IgD-negative memory B cell (primary cell): ENCODE data around the gene ZNF273. TPM values are rescaled to one million over a fixed set of nuclear protein-coding genes. Genes with fewer than 3 reads are reported as not detected.
"Not testable (repeated sequence)": the region's sequence is repeated elsewhere in the genome, so short reads cannot be mapped to it uniquely, and the experiment has no call there.

Experiments
- H3K27ac Mint-ChIP-seq, 3 donors: one replicate each; pipeline ENCODE4 v1.8.0; 2020 to 2022; ENCODE audit warnings: mild to moderate bottlenecking in 3 of 3, mixed read lengths in 3 of 3, moderate library complexity in 1 of 3
- H3K27me3 Mint-ChIP-seq: one replicate; pipeline ENCODE4 v1.8.0; 2021; ENCODE audit warnings: mixed read lengths
- H3K36me3 Mint-ChIP-seq: one replicate; pipeline ENCODE4 v1.8.0; 2020; ENCODE audit warnings: mild to moderate bottlenecking, mixed read lengths
- H3K4me1 Mint-ChIP-seq, 3 donors: one replicate each; pipeline ENCODE4 v1.8.0; 2020 to 2022; ENCODE audit warnings: mixed read lengths in 3 of 3, mild to moderate bottlenecking in 1 of 3
- H3K4me3 Mint-ChIP-seq, 4 donors: one replicate each; pipeline ENCODE4 v1.8.0; 2020 to 2022; ENCODE audit warnings: mild to moderate bottlenecking in 4 of 4, mixed read lengths in 4 of 4, moderate library complexity in 3 of 4
- H3K9me3 Mint-ChIP-seq, 3 donors: one replicate each; pipeline ENCODE4 v1.8.0; 2020 to 2021; ENCODE audit warnings: mixed read lengths in 3 of 3, mild to moderate bottlenecking in 1 of 3
- polyA plus RNA-seq: library from polyadenylated mRNA; unstranded; fragments of 300-500 nt; fragmentation: Illumina TruSeq; gene quantifications from one replicate; pipeline ENCODE4 v1.2.3, GENCODE V29; 2021

Gene ZNF273
- polyA plus RNA-seq, 1 donor from 2014 or later = 7.8 TPM

DNA sequence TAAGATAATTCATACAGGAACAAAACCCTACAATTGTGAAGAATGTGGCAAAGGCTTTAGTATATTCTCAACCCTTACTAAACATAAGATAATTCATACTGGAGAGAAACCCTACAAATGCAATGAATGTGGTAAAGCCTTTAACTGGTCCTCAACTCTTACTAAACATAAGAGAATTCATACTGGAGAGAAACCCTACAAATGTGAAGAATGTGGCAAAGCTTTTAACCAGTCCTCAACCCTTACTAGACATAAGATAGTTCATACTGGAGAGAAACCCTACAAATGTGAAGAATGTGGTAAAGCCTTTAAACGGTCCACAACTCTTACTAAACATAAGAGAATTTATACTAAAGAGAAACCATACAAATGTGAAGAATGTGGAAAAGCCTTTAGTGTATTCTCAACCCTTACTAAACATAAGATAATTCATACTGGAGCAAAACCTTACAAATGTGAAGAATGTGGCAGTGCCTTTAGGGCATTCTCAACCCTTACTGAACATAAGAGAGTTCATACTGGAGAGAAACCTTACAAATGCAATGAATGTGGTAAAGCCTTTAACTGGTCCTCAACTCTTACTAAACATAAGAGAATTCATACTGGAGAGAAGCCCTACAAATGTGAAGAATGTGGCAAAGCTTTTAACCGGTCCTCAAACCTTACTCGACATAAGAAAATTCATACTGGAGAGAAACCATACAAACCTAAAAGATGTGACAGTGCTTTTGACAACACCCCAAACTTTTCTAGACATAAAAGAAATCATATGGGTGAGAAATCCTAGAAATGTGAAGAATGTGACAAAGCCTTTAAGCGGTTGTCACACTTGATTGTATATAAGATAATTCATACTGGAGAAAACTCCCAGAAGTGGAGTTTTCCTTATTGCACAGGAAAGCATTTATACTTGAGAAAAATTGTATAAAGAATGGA, 25.4 kb downstream of the ZNF273 start:
- not testable (repeated sequence) for H3K27ac Mint-ChIP-seq, H3K27me3 Mint-ChIP-seq, H3K4me1 Mint-ChIP-seq
- Mint-ChIP-seq H3K9me3 (peaks cover 12 to 41% (median 36%) of the 10 kb centered on the region in 3 donors), H3K4me3 (peak overlapping the region in 1 of 4 donors; percentile 14), H3K36me3 (peaks cover 40% of the 10 kb centered on the region)

DNA sequence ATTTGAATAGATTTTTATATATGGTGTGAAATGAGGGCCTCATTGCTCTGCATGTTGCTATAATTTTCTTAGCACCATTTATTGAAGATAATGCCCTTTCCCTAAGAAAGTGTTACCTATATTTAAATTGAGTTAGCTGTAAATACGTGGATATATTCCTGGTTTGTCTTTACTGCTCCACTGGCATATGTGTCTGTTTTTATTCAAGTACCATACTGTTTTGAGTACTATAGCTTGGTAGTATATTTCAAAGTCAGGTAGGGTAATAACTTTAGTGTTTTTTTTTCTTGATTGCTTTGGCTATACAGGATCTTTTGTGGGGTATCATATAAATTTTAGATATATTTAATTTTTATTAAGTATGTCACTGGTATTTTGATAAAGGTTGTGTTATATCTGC, 31.4 kb downstream of the ZNF273 start:
- no peak overlapping the region for H3K4me3 Mint-ChIP-seq
- no peaks in the 10 kb centered on the region for H3K36me3 Mint-ChIP-seq
- H3K4me1 Mint-ChIP-seq = no peaks in the 10 kb centered on the region
- no peaks in the 10 kb centered on the region for H3K27me3 Mint-ChIP-seq
- peaks cover 3 to 15% (median 14%) of the 10 kb centered on the region in 3 donors for H3K9me3 Mint-ChIP-seq
- H3K27ac Mint-ChIP-seq = no peak overlapping the region

DNA sequence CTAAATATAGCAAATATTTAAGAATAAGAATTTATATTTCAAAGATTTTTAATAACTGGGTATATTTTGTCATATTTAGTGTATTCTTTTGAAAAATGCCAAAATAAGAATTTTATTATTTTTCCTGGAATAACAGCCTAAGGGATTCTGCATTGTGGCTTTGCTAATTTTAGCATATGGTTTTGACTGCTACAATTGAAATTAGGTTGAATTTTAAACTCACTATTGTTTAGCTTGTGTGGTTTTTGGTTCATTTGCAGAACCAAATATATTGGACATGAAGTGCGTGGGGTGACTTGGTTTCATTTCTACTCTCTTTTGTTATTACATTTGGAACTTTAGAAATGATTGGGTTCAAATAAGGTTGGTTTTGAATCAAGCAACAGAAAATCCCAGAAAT, 35.5 kb downstream of the ZNF273 start:
- Mint-ChIP-seq H3K36me3 (peaks cover 1% of the 10 kb centered on the region), H3K27ac (no peak overlapping the region), H3K27me3 (no peaks in the 10 kb centered on the region), H3K4me1 (no peaks in the 10 kb centered on the region), H3K4me3 (no peak overlapping the region), H3K9me3 (peaks cover 3 to 9% (median 7%) of the 10 kb centered on the region in 3 donors)

DNA sequence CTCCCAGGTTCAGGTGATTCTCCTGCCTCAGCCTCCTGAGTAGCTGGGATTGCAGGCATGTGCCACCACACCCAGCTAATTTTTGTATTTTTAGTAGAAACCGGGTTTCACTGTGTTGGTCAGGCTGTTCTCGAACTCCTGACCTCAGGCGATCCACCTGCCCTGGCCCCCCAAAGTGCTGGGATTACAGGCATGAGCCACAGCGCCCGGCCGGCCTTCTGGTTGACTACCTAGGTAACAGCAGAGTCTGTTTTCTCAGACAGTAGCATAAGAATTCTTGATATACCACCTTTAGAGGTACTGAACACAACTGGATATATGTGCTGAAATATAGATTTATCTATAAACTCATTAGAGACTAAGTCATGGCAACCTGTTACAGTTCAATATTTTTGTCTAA, 36.9 kb downstream of the ZNF273 start:
- not testable (repeated sequence) for H3K4me1 Mint-ChIP-seq, H3K9me3 Mint-ChIP-seq, H3K36me3 Mint-ChIP-seq

DNA sequence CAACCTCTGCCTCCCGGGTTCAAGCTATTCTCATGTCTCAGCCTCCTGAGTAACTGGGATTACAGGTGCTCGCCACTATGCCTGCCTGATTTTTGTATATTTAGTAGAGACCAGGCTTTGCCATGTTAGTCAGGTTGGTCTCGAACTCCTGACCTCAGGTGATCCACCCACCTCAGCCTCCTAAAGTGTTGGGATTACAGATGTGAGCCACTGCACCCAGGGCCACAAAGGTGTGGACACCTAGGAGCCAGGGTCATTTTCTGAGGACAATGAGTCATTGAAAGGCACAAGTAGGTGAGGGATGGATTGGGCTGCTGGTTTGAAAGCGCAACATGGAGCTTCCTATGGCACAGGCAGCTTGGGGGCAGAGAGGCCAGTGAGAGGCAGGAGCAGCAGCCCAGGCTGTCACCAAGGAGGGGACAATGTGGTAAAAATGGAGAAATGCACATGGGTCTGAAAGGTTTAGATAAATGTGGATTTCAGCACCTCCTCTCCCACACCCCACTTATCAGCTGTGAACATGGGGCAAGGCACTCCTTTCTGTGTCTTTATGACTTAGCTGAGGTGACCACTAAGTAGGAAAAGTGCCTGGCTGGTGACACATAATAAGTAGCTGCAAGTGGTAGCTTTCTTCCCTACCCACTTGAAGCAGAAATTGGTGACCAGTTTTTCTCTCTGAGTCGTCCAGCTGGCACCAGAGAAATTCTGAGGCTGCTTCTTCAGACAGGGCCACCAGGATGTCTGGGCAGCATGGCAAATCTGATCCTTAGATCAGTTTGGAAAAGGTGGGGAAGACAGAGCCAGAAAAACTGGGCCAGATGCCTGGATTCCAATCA, 41.8 kb downstream of the ZNF273 start:
- peaks cover 15% of the 10 kb centered on the region for H3K27me3 Mint-ChIP-seq
- not testable (repeated sequence) for H3K36me3 Mint-ChIP-seq

More for the DNA sequence above, 36.9 kb downstream of the ZNF273 start:
- not testable (repeated sequence) for H3K27me3 Mint-ChIP-seq, H3K4me3 Mint-ChIP-seq, H3K27ac Mint-ChIP-seq

DNA sequence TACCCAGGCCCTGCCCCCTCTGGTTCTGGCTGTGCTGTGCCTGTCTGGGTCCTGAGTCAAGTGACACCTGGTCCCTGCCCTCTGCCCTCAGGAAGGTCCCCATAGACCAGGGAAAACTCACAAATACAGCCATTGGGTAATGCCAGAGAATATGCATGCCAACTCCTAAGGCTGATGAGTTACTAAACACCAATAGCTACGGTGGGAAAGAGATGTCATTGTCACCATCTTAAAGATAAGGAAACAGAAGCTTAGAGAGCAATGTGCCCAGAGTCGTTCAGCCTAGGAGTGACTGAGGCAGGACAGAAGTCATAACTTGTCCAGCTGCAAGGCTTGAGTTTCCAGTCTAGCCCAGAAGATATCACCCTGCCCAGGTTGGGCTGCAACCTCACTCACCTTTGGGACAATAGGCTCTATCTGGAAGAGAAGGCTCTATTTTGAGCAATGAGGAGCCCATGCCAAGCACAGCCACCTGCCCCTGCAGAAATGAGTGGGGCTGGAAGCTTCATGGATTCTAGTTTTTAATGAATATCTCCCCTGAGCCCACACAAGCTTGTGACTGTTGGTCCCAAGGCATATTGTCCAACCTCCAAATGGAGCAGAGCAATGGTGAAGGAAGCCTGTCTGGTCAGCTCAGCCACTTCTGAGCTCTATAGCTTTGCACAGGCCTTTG, 42.6 kb downstream of the ZNF273 start:
- H3K9me3 Mint-ChIP-seq = no peaks in the 10 kb centered on the region
- H3K36me3 Mint-ChIP-seq = peaks cover under 1% of the 10 kb centered on the region
- no peak overlapping the region for H3K27ac Mint-ChIP-seq
- H3K27me3 Mint-ChIP-seq = peaks cover 15% of the 10 kb centered on the region
- H3K4me1 Mint-ChIP-seq = peaks cover 2 to 4% (median 3%) of the 10 kb centered on the region in 3 donors
- H3K4me3 Mint-ChIP-seq = peak overlapping the region in 1 of 4 donors; percentile 8

More for the DNA sequence above, 41.8 kb downstream of the ZNF273 start:
- H3K4me1 Mint-ChIP-seq, H3K9me3 Mint-ChIP-seq, H3K4me3 Mint-ChIP-seq, H3K27ac Mint-ChIP-seq: not testable (repeated sequence)

DNA sequence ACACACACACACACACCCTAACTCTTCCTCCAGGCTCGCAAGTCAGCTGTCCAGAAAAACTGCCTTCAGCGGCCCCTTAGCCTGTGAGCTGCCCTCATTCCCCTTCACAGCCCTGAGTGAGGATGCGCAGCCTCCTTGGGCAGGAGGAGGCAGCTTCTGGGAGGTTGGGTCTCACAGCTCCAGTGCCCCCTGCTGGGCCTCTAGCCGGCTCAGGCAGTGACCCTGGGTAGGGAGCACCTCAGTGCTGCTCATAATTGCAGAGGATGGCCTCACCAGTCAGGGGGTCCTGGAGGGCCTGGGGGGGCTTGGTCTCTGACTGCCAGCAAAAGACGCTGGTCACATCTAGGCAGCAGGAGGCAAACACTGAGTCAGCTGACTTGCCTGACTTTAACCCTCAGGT, 43.7 kb downstream of the ZNF273 start:
- H3K4me3 Mint-ChIP-seq = no peak overlapping the region
- peaks cover 2 to 5% (median 4%) of the 10 kb centered on the region in 3 donors for H3K4me1 Mint-ChIP-seq
- peaks cover 21% of the 10 kb centered on the region for H3K27me3 Mint-ChIP-seq
- no peaks in the 10 kb centered on the region for H3K9me3 Mint-ChIP-seq
- no peak overlapping the region for H3K27ac Mint-ChIP-seq
- H3K36me3 Mint-ChIP-seq = no peaks in the 10 kb centered on the region

DNA sequence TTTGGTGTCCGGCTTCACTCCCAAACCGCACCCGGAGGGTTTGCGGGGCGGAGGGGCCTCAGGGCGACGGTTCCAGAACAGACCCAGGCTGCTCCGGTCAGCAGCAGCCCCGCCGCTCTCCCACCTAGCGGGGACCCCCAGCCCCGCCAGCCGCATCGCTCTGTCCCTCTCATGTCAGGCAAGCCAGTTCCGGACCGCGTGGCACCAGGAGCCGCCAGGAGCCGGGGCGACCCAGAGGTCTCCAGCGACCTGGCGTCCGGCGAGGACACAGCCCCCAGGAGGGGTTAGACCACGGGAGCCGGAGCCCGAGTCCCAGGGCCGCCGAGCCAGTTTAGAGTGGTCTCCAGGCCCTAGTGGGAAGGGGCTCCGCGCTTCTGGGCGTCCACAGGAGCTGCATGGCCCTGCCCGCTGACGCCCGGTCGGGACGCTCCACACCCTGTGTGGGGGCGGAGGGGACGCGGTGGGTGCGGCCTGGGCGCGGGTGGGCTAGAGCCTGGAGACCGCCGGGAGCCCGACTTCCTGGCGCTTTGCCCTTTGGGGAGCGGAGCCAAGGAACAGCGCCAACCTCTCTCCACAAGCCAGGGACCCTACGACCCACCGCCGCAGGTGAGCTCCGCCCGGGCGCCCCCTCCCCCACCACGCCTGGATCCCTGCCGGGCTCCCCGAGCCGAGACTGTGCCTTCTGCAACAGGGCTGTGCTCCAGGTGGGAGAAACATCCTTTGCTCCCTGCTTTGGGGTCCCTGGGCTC, 44.4 kb downstream of the ZNF273 start:
- Mint-ChIP-seq H3K9me3 (no peaks in the 10 kb centered on the region), H3K4me1 (peaks cover 2 to 5% (median 4%) of the 10 kb centered on the region in 3 donors), H3K27ac (no peak overlapping the region), H3K36me3 (no peaks in the 10 kb centered on the region), H3K27me3 (peaks cover 21% of the 10 kb centered on the region), H3K4me3 (peak overlapping the region in 2 of 4 donors; percentile 6 to 49)

DNA sequence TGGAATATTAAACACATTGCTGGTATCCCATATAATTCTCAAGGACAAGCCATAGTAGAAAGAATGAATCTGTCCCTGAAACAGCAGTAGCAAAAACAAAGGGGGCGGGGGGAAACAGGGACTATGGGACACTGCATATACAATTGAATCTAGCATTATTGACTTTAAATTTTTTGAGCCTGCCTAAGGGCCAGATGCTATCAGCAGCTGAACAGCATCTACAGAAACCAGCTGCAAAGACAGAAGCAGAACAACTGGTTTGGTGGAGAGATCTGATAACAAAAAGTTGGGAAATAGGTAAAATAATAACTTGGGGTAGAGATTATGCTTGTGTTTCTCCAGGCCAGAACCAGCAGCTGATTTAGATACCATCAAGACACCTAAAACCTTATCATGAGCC, 45.7 kb downstream of the ZNF273 start:
- not testable (repeated sequence) for H3K4me3 Mint-ChIP-seq, H3K4me1 Mint-ChIP-seq, H3K36me3 Mint-ChIP-seq, H3K27ac Mint-ChIP-seq, H3K9me3 Mint-ChIP-seq
- peaks cover 21% of the 10 kb centered on the region for H3K27me3 Mint-ChIP-seq

DNA sequence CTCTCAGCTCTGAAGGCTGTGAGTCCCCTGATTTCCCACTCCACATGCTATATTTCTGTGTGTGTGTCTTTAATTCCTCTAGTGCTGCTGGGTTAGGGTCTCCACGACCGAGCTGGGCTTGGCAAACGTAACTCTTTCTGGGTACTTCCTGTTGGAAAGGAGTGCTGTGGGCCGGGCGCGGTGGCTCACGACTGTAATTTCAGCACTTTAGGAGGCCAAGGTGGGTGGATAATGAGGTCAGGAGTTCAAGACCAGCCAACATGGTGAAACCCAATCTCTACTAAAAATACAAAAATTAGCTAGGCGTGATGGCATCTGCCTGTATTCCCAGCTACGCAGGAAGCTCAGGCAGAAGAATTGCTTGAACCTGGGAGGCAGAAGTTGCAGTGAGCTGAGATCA, 47.6 kb downstream of the ZNF273 start:
- peaks cover 21% of the 10 kb centered on the region for H3K27me3 Mint-ChIP-seq
- H3K4me3 Mint-ChIP-seq, H3K36me3 Mint-ChIP-seq, H3K4me1 Mint-ChIP-seq, H3K9me3 Mint-ChIP-seq, H3K27ac Mint-ChIP-seq: not testable (repeated sequence)

DNA sequence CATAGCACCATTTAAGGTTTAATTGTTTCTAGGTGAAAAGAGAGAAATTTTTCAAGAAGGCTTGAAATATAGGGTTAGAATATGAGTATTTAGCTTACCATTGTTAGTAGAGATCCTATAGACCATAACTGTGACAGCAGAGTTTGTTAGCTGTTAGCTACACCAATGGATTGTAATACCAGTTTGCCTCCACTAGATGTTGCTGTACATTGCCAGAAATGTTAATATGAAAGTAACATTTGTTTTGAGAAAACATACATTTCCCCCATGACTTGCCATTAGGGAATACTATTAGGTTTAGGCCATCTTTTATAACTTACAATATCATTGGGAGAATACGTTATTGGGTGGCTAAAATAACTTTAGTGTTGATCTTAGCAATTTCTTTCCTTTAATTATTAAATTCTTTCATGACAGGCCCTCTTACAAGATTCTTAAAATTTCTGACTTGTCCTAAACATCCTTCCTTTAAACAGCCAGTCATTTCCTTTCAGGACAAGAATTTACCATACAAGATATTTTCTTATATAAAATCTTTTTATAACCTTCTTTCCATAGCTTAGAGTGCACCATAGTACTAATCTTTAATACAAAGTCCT, 48.3 kb downstream of the ZNF273 start:
- peaks cover 21% of the 10 kb centered on the region for H3K27me3 Mint-ChIP-seq

DNA sequence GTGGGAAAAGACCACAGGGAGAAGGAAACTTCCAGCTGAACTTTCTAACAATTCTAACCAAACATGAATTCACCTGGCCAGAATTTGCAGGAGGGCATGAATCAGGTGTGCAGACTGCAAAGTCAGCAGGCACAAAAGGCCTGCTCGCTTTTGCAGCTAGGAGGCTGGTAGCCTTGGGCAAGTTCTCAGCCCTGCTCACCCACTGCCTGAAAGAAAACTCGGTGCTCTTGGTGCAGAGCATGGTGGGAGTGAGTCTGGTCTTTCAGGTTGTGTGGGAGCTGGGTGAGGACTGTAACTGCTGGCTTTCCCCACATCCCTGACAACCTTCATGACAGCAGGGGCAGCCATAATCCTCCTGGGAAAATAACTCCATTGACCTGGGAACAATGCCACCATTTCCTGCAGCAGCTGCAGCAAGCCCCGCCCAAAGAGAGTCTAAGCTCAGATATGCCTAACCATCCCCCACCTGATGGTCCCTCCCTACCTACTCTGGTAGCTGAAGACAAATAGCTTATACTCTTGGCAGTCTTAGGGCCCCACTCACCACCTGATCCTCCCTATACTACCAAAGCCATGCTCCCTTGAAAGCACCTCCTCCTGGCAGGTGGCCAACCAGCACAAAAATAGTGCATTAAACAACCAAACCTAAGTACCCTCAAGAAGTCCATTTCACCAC, 56.1 kb downstream of the ZNF273 start:
- Mint-ChIP-seq H3K9me3 (peaks cover 6 to 32% (median 15%) of the 10 kb centered on the region in 3 donors), H3K27me3 (peaks cover 1% of the 10 kb centered on the region), H3K36me3 (peaks cover 2% of the 10 kb centered on the region), H3K27ac (no peak overlapping the region), H3K4me3 (no peak overlapping the region), H3K4me1 (no peaks in the 10 kb centered on the region)

More for the DNA sequence above, 48.3 kb downstream of the ZNF273 start:
- H3K4me3 Mint-ChIP-seq = no peak overlapping the region
- H3K36me3 Mint-ChIP-seq = no peaks in the 10 kb centered on the region
- H3K27ac Mint-ChIP-seq = no peak overlapping the region
- H3K9me3 Mint-ChIP-seq = peaks cover 0 to 2% (median 0%) of the 10 kb centered on the region in 3 donors
- H3K4me1 Mint-ChIP-seq = peaks cover 2 to 5% (median 4%) of the 10 kb centered on the region in 3 donors

DNA sequence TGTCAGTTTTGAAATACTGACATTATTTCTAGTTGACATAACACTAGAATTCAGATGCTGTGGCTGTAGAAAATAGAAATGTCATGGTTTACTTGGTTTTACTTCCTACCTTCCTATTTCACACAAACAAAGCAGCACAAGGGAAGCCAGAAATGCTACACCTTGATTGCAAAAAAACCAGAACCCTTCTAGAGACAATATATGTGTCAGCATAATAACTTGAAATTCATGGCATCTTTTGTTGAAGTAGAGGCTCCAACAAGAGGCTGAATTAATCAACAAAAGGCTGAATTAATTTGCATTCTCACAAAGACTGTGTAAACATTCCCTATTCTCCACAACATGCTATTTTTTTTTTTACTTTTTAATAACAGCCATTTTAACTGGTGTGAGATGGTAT, 62.5 kb downstream of the ZNF273 start:
- Mint-ChIP-seq H3K27ac (no peak overlapping the region), H3K9me3 (peaks cover 11 to 28% (median 26%) of the 10 kb centered on the region in 3 donors), H3K36me3 (peaks cover 3% of the 10 kb centered on the region), H3K27me3 (no peaks in the 10 kb centered on the region), H3K4me3 (no peak overlapping the region), H3K4me1 (no peaks in the 10 kb centered on the region)
